CD4-positive, alpha-beta T cell treated with Interferon gamma for 1 hour (primary cell): ENCODE results near the gene MIEF2.

ENCODE experiments used
- DNase-seq: peaks from one replicate; pipeline ENCODE4 v3.0.0-alpha.2; 2020

The MIEF2 gene

DNA sequence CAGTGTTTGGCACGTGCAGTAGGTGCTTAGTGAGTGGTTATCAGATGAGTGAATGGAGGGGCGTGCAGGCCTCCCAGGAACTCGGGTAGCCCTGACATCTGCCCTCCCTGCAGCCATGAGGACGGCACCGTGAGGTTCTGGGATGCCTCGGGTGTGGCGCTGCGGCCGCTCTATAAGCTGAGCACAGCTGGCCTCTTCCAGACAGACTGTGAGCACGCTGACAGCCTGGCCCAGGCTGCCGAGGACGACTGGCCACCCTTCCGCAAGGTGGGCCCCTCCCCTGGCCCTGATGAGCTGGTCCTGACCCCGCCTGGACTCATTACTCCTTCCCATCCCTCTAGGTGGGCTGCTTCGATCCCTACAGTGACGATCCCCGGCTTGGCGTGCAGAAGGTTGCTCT, 24.0 kb upstream of the MIEF2 start:
- no peak for DNase-seq

DNA sequence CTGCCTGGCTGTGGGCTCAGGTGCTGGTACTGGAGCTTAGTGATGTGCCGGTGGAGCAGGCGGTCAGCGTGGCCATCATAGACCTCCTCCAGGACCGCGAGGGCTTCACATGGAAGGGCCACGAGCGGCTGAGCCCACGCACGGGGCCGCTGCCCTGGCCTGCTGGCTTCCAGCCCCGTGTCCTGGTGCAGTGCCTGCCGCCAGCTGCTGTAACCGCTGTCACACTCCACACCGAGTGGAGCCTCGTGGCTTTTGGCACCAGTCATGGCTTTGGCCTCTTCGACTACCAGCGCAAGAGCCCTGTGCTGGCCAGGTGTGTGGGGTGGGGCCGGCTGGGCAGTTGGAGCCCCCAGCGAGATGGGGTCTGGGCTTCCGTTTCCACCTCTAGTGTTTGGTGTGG, 23.0 kb upstream of the MIEF2 start:
- no peak for DNase-seq

DNA sequence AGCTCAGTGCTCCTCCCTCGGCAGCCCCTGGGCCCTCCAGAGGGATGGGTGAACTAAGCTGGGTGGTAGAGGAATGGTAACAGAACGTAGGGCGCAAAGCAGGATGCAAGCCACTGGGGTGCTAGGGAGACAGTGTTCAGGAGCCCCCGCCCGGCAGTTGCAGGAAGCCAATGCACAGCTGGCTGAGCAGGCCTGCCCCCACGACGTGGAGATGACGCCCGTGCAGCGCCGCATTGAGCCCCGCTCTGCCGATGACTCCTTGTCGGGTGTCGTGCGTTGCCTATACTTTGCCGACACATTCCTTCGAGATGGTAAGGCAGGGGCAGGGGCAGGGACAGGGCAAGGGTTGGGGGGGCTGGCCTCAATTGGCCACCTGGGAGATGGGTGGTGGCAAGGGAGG, 22.2 kb upstream of the MIEF2 start:
- DNase-seq = no peak

DNA sequence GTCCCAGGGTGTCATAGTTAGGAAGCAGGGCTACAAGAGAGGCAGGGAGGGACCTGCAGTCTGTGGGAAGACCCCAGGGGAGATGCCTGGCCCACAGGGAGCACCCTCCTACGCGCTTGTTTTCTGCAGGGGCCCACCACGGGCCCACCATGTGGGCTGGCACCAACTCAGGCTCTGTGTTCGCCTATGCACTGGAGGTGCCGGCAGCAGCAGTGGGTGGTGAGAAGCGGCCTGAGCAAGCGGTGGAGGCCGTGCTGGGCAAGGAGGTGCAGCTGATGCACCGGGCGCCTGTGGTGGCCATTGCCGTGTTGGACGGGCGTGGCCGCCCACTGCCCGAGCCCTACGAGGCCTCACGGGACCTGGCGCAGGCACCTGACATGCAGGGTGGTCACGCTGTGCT, 20.0 kb upstream of the MIEF2 start:
- DNase-seq = no peak

DNA sequence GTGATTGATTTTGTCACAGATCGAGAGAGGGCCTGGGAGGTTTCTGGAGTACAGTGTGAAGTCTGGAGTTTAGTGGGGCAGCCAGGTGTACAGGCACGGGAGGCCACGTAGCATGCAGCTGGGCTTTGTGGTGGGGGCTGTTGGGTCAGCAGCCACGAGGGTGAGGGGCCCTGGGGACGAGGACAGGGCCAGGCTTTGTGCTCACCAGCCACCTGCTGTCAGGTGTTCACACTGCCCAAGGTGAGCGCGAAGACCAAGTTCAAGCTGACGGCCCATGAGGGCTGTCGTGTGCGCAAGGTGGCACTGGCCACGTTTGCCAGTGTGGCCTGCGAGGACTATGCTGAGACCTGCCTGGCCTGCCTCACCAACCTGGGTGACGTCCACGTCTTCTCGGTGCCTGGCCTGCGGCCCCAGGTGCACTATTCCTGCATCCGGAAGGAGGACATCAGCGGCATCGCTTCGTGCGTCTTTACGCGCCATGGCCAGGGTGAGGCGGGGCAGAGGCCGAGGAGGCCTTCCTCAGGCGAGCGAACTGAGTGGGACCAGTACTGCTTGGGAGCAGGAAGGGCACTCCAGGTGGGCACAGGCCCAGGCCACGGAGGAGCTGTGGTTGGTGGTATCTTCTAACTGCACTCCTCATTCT, 19.1 kb upstream of the MIEF2 start:
- DNase-seq = no peak

DNA sequence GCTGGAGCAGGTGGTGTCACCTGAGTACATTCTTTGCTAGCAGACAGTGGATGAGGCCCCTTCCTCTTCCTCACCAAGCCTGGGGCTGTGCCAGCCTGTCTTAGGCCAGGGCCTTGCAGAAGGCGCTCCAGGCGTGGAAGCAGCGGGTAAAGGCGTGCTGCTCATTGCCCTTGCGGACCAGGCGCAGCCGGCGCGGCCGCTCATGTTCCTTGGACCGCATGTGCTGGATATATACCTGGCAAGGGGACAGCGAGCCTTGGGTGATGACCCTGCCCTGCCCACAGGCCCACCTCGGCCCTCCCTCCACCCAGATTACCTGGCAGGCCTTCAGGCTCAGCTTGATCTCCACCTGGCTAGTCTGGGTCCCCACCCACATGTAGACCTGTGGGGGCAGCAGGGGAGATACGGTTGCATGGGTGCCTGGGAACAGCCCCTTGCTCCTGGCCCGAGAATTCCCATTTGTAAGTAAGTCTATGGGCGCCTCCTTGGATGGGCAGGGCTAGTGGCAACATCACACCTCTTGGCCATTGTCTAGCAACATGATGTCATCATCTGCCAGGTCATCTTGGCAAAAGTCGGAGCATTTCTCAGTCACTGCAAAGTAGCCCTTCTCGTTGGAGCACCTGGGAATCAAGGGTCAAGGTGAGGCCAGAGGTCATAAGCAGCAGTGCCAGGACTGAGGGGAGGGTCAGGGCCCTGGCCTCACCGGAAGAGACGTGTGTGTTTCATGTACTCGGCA, 15.3 kb upstream of the MIEF2 start:
- DNase-seq = no peak

DNA sequence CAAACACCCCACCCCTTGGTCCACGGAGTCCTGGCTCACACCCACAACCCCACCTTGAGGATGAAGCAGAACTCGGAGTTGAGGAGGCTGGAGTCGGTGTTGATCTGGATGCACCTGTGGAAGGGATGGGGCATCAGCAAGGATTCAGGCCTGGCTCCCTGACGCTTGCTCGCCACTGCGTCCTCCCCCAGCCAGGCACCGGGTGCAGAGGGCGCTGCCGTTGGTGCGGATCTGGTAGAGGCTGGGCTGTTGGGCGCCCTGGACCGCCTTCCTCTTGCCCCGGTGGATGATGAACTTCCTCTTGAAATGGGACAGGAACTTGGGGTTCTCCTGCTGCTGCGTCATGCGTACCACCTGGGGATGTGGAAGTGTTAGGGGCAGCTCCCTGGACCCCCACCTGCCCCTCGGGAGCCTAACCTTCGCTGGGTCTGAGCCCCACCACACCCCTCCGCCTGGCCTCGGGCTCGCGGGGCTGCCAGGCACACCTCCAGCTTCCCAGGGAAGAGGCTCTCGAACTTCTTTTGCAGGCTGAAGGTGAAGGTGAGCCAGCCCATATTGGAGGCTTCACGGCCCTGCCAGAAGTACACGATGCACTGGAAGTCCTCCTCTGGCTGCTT, 14.2 kb upstream of the MIEF2 start:
- DNase-seq = no peak

DNA sequence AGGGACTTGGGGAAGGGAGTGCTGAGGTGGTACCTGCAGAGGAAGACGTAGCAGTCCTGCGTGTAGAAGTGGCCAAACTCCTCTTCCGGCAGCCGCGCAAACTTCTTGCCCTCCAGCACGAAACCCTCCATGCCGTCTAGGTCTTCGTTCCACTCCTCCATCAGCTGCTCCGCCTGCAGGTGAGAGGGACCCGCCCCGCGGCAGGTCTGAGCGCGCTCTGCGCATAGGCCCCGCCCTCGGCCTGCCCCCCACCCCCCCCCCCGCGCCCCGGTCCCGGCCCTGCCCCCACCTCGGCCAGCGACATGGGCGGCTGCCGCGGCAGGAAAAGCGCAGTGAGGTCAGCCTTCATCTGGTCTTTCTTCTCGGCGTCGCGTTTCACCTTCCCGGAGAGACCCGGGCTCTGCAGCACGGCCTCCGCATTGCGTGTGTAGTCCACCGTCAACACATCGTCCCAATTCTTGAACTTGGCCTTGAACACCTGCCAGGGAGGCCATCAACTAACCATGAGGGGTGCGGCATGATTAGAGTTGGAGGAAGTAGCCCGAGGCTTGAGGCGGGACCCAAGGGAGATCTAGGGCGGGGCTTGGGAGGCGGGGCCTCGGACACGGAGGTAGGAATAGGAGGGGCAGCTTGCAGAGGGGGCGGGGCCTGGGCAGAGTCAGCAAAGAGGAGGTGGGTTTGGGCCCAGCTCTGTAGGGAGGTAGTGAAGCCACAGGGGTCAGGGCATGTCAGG, 13.4 kb upstream of the MIEF2 start:
- DNase-seq = peak; percentile 41

DNA sequence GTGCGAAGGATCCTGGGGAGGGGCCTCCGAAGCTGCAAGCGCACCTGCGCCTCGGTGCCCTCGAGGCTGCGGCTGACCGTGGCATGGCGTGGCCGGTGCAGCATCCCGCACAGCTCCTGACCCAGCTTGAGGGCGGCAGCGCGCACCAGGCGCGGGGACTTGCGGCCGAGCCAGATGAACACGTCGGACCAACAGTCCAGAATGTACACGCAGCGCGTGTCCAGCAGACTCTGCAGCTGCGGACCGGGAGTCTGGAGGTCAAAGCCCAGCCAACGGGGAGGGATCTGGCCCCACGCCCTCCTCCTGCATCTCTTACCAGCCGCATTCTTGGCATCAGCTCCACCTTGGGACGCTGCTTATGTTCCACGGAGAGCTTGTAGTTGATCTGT, 12.9 kb upstream of the MIEF2 start:
- DNase-seq = no peak

DNA sequence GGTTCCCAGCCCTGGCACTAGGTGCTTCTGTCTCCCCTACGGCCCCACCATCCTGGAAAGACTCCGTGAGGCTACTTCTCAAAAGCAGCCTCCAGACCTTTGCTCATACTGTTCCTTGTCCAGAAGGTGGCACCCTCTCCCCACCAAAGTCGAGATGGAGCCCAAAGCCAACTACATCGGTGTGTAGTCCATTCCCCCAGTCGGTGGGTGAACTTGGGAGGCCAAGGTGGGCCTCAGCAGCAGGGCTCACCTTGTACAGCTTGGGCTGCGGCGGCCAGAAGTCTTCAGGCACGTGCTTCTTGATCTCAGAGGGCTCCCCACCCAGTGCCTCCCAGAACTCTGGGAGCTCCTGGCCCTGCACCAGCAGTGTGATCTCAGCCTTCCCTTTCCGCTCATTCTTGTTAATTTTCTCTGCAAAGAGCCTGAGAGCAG, 12.1 kb upstream of the MIEF2 start:
- peak; percentile 69 for DNase-seq

DNA sequence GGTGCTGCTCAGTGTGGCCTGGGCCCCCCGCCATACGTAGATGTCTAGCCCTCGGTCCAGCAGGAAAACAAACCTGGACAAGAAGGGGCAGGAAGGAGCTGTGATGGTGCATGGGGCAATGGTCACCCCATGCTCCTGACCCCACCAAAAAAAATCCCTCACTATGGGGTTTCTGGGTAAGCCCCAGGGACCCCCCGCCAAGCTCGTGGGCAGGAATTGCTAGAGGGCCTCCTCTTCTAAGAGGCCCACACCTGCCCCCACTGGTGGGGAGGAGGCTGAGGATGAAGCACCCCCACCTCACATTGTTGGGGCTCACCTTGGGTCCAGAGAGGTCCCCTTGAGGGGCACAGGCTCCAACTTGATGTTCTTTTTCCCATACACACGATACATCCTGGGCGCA, 11.7 kb upstream of the MIEF2 start:
- no peak for DNase-seq

DNA sequence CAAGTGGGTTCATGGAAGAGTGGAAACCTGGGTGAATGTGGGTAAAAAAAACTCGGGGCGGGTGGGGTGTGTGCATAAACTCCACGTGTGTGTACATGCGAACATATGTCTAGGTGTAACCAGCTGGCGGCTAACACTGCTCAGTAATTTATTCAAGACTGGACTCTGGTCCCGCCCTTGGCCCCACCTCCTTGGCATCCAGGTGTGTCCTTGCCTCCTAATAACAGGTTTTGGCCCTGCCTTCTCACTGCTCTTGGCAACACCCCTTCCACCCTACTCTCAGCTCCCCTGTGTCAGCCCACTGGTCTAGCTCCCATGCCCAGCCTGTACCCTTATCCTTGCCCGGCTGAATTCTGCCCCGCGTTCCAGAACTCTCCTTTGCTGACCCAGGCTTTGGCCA, 10.2 kb upstream of the MIEF2 start:
- DNase-seq = no peak

DNA sequence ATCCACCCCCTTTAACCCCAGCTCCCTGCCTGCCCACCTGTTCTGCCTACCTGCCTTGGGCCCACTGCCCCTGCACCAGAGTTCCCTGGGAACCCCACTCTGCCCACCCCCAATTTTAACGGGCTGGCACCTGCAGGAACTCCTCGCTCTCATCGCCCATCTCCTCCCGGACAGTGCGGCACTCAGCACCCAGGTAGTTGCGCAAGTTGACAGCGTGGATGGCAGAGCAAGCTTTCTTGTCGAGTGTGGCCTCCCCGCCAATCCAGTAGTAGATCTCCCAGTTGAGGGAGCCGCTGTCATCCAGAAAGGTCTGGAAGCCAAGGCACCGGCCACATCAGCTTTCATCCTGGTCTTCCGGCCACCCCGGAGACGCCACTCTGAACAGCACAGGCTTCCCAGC, 9.8 kb upstream of the MIEF2 start:
- DNase-seq = no peak

DNA sequence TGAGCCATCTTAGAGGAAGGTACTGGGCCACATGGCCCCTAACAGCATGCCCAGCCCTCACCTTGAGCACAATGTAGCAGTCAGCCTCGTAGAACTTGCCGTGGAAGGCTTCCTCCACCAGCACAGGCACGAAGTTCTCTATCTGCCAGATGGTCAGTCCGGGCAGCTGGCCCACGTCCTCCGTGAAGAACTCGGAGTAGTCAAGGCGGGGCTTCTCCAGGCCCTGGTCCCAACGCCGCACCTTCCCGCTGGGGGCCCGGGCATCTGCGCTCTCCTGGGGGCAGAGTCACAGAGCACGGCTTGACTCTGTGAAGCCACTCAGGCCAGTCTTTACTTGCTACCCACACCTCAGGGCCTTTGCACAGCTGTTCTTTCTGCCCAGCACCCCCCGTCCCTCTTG, 9.3 kb upstream of the MIEF2 start:
- no peak for DNase-seq

DNA sequence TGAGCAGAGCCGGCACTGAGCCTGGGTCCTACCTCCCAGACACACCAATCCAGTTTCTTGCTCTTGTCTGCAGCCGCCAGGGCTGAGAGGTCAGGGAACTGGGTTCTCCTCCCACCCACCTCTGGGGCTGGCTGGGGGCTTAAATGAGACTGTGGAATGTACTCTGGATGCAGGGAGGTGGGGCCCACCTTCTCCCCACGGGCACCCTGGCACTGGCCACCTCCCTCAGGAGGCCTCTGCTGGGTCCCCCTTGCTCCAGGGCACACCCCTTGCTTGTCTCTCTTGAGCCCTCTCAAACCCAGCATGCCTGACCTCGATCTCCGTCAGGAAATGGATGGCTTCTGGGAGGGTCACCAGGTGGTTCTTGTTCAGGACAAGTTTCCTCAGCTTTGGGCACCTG, 8.3 kb upstream of the MIEF2 start:
- no peak for DNase-seq

DNA sequence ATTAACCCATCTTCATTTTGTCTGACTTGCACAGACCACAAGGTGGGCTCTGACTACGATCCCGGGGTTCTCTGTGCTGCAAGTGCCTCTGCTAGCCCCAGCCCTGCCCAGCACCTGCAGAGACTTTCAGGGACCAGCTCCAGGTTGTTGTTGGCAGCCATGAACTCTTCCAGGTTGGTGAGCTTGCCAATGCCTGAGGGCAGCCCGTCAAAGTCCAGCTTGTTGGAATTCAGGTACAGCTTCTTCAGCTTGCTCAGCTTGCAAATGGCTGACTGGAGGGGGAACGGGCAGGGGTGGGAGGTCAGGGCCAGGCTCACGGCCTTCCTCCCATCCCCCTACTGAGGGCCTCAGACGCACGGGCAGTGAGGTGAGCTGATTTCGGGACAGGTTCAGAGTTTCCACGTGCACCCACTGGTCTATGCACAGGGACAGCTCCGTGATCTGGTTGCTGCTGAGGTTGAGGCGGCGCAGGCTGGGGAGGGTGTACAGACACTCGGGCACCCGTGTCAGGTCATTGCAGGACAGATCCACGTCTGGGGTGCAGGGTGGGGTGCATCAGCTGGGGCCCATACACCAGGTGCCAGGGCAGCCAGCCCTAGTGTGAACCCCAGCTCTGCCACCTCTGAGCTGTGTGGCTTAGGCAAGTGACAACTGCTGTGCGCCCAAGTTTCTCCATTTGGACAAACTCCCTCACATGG, 7.1 kb upstream of the MIEF2 start:
- no peak for DNase-seq

DNA sequence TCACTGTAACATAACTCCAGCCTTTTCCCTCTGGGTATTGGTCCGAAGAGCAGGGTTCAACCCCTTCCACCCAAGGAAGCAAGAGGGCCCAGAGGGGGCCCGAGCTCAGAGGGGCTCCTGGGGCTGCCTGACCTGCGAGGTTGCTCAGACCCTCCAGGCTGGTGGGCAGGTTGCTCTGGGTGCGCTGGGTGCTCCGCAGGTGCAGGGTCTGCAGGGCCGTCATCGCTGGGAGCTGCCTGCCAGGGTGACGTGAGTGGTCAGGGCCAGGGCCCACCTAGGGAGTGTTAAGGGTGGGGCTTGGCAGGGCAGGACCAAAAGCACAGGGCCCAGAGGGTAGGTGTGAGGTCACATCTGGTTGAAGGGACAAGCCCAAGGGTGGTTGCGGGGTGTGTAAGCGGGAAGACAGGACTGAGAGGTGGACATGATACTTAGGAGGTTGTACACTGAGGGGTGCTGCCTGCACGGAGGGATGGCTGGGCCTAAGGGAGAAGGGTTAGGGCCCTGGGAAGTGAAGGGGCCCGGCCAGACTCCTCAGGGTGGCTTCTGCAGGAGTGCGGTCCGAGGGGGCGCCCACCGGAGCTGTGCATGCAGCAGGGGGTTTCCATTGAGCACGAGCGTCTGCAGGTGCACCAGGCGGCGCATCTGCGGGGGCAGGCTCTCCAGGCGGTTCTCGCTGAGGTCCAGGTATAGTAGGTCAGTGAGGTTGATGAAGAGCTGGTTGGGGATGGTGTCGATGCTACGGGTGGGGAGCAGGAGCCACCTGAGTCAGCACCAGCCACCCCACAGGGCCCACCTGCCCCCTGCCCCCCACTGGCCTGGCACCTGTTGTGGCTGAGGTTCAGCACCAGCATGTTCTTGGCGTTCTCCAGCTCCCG, 6.3 kb upstream of the MIEF2 start:
- no peak for DNase-seq

DNA sequence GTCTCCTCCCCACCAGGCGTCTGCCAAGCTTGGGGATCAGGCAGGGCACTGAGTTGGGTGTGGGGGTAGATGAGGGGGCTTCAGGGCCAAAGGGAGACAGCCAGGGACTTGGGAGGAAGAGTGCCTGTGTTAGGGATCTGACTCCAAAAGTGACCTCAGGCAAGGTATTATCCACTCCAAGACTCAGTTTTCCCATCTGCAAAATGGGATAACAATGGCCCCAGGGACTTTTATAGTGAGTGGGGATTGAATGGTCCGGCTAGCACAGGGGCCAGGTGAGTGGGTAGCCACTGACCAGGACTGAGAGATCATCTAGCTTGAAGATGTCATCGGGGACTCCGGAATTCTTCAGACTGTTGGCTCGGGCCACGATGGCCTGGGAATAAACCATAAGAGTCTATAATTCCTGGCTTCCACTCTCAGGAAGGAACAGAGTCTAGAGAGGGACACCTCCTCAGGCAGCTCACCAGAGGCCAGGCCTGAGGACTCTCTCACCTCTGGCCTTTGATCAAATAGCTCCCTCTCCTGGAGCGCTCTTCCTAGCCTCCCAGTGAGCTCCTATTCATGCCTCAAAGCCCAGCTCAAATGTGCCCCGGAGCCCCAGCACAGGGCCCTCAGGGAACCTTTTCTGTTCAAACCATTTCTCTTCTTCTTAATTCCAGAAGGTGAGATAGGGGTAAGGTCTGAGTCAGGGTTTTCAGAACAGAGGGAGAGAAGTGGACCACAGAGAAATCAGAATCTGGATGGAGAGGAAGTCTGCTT, 5.4 kb upstream of the MIEF2 start:
- DNase-seq = no peak

DNA sequence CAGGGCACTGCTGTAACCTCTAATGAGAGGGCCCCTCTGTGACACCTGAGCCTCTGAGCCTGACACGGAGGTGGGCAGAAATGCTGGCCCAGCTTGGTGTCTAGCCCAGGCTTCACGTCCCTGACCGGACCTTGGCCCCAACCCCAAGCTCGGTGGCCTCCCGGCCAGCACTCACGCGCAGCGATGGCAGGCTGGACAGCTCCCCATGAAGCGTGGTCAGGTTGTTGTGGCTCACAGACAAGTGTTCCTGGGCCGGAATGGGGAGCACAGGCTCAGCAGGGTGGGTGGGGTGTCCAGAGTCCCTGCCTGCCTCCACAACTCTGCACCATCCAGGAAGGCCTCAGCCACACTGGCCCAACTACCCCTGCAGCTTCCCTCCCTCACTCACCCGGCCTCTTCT, 4.1 kb upstream of the MIEF2 start:
- no peak for DNase-seq

DNA sequence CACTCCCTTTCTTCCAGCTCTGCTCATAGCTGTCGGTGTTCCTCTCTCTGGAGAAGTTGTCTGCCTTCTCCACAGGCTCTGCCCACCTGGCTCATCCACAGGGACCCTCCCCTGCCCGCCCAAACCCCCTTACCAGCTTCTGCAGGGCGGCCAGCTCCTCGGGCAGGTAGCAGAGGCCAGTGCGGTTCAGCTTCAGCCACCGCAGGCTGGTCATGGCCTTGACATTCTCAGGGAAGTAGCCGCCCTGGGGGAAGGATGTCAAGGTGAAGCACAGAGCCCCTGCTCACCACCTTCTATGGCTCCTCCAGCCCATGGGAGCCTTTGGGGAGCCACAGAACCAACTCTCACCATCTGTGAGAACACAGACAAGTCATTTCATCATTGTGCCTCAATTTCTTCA, 3.7 kb upstream of the MIEF2 start:
- DNase-seq = no peak

DNA sequence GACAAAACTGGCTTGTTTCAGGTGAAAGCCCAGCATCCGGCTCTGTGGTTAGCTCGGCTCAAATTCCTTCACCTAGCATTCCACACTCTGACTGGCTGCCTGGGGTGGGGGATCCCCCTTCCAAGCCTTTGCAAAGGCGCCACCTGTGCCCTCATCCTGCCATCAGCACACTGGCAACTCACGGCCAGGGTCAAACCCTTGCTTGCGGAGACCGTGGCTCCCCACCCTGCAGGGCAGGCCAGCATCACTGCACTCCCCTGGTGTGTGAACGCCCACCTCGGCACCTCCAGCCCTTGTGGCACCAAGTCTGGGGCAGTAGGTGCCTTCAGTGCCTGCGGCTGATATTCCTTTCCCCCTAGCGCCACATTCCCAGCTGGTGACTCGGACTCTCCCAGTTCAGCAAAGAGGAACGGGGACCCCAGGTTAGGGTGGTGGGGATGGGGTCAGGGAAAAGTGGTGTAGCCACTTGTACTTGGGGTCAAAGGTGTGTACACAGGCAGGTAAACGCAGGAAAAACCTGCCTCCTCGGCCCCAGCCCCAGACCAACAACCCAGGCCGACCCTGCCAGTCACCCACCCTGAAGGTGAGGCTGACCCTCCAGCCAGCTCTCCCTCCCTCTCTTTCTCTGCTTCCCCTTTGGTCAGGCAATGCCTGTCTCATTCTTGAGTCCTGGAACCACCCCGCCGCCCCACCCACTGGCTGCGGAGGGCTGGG, 3.0 kb upstream of the MIEF2 start:
- DNase-seq = peak; percentile 24
